Dedifferentiated amniotic fluid mesenchymal stem cell (primary cell): ENCODE data around the gene GPR158.
"Not testable (repeated sequence)": the region's sequence is repeated elsewhere in the genome, so short reads cannot be mapped to it uniquely, and the experiment has no call there.

Experiments used
- DNase-seq: peaks from one replicate; pipeline ENCODE4 v3.0.0-alpha.2; 2016; ENCODE audit errors: extremely low spot score

Gene GPR158, protein sequence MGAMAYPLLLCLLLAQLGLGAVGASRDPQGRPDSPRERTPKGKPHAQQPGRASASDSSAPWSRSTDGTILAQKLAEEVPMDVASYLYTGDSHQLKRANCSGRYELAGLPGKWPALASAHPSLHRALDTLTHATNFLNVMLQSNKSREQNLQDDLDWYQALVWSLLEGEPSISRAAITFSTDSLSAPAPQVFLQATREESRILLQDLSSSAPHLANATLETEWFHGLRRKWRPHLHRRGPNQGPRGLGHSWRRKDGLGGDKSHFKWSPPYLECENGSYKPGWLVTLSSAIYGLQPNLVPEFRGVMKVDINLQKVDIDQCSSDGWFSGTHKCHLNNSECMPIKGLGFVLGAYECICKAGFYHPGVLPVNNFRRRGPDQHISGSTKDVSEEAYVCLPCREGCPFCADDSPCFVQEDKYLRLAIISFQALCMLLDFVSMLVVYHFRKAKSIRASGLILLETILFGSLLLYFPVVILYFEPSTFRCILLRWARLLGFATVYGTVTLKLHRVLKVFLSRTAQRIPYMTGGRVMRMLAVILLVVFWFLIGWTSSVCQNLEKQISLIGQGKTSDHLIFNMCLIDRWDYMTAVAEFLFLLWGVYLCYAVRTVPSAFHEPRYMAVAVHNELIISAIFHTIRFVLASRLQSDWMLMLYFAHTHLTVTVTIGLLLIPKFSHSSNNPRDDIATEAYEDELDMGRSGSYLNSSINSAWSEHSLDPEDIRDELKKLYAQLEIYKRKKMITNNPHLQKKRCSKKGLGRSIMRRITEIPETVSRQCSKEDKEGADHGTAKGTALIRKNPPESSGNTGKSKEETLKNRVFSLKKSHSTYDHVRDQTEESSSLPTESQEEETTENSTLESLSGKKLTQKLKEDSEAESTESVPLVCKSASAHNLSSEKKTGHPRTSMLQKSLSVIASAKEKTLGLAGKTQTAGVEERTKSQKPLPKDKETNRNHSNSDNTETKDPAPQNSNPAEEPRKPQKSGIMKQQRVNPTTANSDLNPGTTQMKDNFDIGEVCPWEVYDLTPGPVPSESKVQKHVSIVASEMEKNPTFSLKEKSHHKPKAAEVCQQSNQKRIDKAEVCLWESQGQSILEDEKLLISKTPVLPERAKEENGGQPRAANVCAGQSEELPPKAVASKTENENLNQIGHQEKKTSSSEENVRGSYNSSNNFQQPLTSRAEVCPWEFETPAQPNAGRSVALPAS (N-terminal part only)

DNA sequence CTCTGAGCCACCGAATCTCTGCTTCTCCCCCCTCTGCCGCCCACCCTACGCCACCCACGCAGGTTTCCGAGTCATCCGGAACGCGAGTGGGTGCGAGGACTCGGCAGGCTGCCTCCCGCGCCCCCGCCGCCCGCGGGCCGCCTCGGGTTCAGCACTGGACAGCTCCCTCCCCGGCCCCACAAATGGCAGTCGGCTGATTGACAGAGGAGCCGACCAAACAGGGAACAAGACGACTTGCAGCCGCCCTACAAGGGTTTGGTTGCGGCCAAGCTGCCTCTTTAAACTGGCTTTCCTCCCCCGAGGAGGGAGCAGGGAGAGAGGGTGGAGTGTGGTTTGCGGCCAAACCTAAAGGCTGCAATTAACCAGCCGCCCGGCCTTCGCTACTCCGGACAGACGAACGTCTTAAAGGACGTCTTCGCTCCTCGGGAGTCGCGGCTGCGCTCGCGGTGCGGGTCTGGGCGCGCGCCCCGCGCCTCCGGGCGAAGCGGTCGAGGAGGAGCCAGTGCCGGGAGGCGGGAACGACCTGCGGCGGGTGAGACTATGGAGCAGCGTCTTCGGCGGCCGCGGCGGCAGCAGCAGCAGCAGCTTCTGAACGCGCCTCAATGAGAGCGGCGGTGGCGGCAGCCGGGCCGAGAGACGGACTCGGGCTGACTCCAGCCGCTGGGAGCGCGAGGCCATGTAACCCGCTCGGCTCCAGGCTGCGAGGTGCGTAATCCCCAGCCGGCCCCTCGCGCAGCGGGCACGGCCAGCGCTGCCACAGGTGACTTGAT, at the start of gene GPR158:
GPR158 (plus strand) TSS at position 541 of the 770 bp plus-strand sequence. CDS start 420 bp downstream, outside the sequence.
- peak; percentile 59 for DNase-seq

DNA sequence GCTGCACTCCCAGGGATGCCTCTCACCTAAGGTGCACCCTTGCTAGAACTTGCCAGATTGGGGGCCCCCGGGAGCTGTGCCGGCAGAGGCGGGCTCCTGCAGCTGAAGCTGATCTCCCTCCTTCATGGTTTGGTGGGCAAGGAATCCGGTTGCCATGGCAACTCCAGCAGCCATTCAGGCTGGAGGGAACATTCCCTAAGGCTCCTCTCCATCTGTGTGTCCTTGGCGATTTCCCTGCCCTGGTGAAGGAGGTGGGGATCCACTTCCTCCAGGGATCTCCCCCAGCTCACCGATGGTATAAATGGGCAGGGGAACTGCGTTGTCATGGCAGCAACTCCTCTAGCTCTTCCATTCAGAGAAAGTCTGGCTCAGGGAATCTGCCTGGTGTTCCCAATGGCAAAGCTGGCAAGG, 49.6 kb upstream of the GPR158 start:
- DNase-seq: no peak

DNA sequence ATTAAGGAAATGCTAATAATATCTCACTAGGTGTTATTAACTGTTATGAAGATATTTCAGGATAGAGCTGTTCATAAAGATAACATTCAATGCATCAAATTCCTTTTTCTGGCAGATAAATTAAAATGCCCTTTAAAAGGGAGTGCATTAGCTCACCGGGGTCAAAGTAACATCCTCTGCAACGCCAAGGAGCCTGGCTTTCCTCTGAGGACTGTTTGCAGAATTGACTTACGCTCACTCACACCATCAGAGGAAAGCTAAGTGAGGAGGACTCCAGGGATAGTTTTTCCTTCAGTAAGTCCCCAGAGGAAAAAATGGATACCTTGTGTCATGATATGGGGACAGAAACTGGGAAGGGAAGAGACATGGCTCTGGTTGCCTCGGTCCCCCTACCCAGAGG, 45.2 kb upstream of the GPR158 start:
- no peak for DNase-seq

DNA sequence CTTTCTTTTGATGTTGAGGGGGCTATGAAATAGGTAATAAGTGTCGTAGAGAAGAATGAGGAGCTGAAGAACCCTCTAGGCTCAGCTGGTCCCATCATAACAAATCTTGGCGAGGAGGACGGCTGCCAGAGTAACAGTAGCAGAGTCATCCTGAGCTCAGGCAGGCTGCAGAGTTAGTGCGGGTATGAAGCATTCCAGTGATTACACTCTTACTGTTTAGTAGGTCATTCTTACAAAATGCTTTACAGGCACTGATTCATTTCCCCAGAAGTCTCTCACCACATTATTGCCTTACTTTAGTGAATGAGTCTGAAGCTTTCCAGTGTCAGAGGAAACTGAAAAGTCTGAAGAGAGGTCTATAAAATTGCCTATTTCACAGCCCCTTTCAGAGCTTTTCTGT, 43.9 kb upstream of the GPR158 start:
- no peak for DNase-seq

DNA sequence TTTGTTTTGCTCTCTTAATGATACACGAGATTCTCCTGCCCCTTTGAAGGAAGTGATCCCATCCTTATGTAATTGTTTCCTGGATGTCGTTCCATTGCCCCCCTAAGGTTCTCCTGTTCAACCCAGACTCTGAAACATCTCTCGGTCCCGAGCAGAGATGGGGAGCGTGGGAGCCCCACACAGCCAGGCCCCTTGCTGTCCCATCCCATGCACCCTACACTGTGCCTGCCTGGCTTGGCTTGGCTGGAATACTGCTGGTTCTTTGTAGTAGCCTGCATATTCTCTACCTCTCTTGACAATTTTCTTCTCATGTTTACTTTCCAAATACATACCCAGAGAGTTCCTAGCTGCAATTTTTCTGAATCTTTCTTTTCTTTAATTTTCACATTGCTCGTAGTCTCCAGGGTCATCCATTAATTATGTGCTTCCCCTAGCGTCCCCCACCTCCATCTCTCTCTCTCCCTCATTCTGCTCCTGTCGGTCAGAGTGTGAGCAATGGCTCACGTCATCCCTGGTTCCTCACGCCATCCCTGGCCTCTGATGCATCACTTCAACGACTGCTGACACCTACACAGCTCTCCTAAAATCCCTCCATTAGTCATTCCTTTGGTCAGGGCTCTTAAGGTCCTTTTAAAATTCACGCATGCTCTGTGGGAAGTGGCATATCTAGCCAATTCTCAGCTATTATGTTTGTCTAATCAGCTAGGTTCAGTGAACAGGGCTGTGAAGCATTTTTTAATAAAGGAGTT, 32.5 kb upstream of the GPR158 start:
- no peak for DNase-seq

DNA sequence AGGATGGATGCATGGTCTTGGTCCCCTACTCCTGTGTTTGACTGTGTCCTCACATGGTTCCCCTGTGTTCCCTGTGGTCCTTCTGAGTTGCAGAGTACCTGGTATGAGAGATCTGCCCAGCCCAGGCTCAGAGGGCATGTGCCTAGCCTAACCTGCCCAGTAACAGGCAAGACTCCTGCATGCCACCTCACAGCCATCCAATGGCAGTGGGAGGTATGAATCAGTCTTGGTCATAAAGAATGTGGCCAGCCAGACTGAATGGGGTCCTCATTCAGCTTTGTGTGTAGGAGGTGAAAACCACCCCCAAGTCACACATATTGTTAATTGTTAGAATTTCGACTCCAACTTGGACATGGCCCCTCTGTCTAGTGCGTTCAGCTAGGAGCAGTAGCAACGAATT, 17.2 kb upstream of the GPR158 start:
- DNase-seq: no peak

DNA sequence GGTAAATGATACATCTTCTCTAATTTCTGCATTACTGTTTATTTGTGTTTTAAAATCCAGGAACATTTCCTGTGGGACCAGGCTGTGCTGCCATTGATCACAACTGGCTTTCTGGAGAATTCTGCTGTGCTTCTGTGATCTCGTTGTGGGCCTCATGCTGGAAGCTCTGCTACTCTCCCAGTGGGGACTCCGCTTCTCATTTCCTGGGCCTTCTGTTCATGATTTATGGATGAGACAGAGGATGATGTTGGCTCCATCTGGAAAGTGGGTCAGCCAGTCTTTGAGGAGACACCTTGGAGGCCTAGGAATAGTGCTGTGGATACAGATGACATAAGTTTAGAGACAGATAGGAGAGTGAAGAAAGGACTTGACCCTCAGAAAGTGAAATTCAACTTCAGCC, 15.2 kb upstream of the GPR158 start:
- DNase-seq: no peak

DNA sequence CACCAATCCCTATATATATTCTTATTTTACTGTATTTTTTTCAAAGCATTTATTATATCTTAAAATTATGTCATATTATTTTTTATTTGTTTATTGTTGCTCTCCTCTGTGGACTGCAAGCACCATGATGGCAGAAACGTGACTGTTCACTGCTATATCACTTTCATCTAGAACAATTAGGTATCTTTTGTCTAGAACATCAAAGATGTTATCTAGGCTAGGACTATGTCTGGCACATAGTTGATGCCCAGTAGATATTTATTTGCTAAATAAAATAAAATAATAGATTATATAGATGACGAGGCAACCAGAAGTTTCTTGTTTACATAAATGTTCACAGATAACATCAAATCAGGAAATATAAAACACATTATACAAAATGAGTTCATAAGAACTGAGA, 12.4 kb upstream of the GPR158 start:
- DNase-seq: no peak

DNA sequence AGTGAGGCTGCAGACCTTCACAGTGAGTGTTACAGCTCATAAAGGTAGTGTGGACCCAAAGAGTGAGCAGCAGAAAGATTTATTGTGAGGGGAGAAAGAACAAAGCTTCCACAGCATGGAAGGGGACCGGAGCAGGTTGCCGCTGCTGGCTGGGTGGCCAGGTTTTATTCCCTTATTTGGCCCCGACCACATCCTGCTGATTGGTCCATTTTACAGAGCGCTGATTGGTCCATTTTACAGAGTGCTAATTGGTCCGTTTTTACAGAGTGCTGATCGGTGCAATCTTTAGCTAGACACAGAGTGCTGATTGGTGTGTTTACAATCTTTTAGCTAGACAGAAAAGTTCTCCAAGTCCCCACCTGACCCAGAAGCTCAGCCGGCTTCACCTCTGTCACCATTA, 11.3 kb upstream of the GPR158 start:
- not testable (repeated sequence) for DNase-seq

DNA sequence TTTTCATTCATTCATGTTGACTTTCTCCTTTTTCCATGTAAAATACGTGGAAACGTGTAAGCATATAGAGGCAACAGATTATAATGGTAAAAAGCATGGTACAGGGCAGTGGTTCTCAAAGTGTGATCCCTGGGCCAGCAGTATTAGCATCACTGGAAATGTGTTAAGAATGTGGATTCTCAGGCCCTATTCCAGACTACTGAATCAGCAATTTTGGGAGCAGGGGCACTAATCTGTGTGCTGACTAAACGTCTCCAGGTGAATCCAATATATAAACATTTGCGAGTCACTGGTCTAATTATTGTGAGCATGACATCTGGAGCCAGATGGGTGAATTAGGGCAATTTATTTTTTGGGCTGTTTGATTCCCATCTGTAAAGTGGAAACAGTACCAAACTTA, 5.1 kb upstream of the GPR158 start:
- no peak for DNase-seq

DNA sequence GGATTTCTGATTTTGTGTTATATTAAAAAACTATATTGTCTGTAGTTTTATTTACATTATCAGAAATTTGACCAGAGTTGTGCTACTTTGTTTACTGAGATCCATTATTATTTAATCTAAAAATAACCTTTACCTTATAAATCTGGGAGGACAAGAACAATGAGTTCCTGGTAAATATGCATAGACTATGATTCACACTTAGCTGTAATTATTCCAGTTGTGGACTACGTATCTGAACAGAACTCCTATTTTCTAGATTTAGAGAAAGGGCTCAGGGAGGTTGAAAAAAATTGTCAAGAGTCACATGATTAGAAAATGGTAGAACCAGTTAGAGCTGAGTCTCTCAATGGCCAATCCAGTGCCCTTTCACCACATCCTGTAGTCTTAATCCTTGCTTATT, 4.2 kb upstream of the GPR158 start:
- no peak for DNase-seq

DNA sequence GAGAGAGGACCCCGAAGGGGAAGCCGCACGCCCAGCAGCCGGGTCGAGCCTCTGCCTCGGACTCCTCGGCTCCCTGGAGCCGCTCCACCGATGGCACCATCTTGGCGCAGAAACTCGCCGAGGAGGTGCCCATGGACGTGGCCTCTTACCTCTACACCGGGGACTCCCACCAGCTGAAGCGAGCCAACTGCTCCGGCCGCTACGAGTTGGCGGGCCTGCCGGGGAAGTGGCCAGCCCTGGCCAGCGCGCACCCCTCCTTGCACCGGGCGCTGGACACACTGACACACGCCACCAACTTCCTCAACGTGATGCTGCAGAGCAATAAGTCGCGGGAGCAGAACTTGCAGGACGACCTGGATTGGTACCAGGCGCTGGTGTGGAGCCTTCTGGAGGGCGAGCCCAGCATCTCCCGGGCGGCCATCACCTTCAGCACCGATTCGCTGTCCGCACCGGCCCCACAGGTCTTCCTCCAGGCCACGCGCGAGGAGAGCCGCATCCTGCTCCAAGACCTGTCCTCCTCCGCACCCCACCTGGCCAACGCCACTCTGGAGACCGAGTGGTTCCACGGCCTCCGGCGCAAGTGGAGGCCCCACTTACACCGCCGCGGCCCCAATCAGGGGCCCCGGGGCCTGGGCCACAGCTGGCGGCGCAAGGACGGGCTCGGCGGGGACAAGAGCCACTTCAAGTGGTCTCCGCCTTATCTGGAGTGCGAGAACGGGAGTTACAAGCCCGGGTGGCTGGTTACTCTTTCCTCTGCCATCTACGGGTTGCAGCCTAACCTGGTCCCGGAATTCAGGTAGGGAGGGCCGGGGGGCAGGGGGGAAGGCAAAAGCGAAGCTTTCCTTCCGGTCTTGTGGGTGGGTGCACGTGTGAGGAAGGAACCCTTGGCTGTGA, 973 bp downstream of the GPR158 start:
- DNase-seq: no peak

DNA sequence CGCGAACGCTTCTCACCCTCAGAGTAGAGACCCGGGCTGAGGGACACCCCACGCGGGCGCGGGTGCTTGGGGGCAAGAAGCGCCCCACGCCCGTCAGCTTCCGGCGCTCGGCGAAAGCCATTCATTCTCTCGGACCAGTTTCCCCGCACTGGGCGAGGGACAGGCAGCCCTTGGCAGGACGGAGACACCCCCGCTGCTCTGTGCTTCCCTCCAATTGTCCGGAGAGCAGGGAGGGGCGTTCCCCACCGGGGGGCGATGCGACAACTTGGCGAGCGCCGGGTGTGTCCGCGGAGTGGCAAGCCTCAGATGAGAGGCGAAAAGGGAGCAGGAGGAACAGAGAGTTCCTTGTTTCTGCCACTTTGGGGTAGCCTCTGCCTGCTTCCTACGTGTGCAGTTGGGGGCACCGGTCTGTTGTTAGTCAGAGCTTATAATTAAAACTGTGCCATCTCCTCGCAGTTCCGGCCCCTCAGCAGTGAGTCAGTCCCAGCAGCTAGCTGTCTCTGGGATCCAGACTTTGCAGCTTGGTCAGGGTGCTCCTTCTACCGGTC, 1.7 kb downstream of the GPR158 start:
- DNase-seq: no peak

DNA sequence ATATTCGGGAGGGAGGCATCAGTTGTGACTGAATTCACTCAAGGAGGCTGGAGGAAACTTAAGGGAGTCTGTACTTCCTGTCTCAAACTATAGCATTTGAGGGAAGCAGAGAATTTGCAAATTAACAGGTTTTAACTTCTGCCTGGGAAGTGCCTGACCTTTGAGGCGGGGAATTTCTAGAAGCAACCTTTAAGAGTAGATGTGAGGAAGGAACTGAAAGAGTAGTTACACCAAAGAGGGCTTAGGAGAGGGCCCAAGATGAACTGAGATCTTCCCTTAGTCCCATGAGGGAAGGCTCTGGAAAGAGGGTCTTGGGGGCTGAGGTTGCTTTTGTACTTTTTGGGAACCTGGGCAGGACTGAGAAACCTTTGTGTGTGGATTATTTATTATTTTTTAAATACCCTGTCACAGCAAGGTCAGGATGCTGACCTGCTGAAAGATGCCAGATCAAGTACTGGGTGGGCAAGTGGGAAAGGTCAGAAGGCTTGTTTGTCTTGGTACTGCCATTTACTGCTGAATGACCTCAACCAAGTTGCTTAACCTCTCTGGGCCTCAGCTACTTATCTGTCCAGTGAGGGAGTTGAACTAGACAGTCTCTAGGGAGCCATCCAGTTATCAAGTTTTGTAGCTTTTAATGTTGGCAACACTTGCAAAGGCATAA, 2.4 kb downstream of the GPR158 start:
- DNase-seq: no peak

DNA sequence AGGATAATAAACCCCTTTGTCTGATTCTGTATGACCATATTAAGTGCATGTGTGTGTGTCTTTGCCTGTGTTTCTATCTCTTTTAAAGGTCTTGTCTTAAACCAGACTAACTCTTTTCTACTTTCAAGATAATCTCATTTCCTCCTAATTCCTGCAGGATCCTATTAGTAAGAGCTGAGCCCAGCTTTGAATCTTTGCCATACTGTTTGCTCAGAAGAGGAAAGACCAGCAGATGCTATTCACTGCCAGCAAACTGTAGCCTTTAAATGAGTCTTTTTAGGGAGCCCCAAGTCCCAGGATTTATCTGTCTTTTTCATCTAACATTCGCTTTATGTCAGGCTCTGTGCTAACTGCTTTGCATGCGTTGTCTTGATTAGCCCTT, 2.9 kb downstream of the GPR158 start:
- DNase-seq: no peak

DNA sequence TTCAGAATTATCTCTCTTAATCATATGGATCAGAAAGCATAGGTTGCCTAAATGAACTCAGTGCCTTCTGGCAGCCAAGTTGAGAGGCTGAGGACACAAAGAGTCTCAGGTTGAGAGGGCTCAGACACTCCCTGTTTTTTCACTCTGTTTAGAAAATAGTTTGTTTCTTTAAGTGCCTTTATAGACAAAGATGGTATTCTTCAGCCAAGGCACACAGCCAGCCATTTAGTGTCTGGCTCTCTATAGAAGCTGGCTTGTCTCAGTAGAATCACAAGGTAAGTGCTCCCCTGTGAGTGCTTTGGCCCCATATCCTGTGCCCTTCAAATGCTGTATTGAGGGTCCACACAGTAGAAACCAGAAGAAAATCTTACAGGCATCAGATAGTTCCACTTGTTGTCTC, 3.6 kb downstream of the GPR158 start:
- DNase-seq: no peak

DNA sequence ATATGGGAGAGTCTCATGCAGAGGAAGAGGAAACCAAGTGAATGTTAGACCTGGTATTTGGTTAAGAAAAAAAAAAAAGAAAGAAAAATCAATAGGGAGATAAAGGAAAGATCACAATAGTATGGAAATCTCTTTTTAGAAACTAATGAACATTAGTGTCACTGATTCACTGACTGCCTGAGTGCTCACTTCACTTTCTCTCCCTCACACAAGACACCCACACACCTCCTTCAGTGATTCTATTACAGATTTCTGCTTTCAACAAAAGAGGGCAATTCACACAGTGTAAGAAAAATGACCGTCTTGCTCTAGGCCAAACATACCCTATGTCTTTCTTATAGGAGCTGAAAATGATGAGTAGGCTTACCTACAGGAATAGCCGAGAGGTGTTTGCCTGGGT, 6.0 kb downstream of the GPR158 start:
- DNase-seq: no peak

DNA sequence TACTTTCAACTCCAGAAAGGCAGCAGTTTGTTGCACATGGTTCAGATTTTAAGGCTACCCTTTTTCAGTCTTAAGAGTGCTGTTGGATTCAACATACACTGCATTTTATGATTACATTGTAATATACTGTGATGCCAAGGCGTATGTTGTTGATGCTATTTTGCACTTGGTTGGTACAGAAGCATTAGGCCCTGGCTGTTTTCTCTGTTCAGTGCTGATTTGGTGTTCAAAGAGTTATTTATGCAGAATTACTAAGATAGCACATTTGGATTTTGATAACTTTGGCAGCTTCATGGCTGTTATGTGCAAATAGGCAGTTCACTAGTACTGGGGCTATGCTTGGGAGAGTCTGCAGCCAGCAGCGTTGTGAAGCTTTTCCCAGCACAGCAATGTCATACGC, 7.8 kb downstream of the GPR158 start:
- DNase-seq: no peak
